Dermis blood vessel endothelial cell (primary cell): ENCODE measurements around the gene CGB3. TPM values are rescaled to one million over a fixed set of nuclear protein-coding genes. Genes with fewer than 3 reads are reported as not detected.
A peak's percentile ranks its signal among the peaks of the same experiment; 100 is the strongest.

Source experiments
- DNase-seq: peaks from one replicate; pipeline ENCODE4 v3.0.0; 2010
- total RNA-seq: library from RNA; depleted of rRNA; stranded (reverse); fragments of >200 nt; gene quantifications from 2 replicates; pipeline ENCODE4 v1.2.3, GENCODE V29; 2014

Gene CGB3
- total RNA-seq, 1 donor from 2014 or later, result not detected

DNA sequence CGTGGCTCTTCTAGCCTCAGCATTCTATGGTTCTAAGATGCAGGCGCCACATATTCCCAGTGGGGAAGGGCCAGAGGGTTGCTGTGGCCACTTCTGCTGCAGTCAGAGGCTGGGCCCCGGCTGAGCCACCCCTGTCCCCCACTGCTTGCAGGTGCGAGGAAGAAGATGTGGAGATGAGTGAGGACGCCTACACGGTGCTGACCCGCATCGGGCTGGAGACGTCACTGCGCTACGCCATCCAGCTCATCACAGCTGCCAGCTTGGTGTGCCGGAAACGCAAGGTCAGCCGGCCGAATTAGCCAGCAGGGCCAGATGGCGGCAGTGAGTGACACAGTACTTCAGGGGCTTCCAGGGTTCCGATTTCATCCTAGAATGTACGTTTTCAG, 9.3 kb downstream of the CGB3 start:
- no peak for DNase-seq

DNA sequence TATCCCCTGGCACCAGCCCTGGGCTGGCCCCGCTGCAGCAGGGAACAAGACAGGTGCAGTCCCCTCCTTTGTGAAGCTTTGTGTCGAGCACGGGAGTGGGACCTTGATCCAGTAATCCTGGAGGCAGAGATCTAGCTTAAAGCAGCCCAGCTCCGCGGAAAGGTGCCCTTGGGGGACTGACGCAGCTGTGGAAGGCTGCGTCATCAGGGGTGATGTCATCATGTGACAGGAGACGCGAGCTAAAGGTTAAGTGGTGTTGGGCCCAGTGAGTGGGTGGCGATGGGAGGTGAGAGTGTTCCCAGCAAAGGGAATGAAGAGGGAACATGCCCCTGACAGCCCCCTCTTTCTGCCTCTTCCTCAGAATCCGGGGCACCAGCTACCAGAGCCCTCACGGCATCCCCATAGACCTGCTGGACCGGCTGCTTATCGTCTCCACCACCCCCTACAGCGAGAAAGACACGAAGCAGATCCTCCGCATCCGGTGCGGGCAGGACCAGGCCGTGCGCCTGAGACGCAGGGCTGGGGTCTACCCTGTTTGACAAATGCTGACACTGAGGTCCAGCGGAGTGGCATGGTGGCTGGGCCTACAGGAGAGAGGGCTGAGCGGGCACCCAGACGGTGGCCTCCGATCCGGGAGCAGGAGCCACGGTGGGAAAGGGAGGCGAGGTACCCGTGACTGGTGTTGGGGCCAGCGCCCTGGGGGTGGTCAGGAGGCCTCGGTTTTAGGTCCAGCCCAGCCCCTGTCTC, 9.8 kb downstream of the CGB3 start:
- no peak for DNase-seq

DNA sequence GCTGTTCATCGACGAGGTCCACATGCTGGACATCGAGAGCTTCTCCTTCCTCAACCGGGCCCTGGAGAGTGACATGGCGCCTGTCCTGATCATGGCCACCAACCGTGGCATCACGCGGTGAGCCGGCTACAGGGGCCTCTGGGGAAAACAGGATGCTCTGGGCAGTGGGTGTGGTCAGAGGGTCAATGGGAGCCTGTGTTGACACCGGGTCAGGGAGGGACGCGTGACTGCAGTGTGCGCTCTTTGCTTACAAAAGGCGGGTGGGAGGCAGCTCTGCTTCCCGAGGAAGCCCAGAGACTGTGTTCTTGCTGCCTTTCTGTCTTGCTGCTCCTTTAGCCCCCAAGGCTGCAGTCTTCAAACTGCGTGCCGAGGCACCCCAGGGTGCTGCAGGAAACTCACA, 12.9 kb downstream of the CGB3 start:
- DNase-seq, result no peak

DNA sequence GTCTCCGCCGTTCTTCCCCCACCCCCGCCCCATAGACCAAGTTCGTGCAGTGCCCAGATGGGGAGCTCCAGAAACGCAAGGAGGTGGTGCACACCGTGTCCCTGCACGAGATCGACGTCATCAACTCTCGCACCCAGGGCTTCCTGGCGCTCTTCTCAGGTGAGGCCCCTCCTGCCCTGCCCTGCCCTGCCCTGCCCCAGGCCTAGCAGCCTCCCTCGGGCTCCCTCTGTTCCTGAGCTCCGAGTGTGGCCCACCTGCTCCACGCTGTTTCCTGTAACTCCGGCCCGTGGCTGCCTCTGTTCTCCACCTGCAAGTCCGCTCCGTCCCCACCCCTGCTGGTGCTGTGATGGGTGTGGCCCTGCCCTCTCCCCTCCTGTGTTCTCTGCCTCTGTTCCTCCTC, 13.7 kb downstream of the CGB3 start:
- DNase-seq, result no peak

DNA sequence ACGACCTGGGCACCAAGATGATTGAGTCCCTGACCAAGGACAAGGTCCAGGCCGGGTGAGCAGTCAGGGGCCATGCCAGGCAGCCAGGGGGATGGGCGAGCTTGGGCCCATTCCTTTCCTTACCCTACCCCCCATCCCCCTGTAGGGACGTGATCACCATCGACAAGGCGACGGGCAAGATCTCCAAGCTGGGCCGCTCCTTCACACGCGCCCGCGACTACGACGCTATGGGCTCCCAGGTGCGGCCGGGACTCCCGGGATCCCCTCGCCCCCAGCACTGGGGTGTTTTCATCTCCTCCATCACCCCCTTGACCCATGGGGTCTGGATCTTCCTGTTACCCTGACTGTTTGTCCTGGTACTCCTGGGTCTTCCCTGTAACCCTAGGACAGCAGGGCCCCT, 14.3 kb downstream of the CGB3 start:
- DNase-seq, result no peak

DNA sequence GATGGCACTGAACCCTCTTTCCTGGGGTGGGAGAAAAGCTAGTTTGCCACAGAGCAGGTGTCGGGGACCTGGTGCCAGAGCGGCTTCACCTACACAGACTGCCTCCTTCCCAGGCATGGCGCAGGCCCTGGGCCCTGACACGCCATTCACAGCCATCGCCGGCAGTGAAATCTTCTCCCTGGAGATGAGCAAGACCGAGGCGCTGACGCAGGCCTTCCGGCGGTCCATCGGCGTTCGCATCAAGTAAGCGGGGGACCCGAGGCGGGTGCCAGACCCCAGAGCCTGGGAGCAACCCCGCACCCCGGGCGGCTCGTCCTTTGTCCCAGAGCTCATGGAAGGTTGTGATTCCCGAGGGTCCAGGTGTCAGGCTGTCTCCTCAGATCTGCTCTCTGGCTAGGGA, 17.2 kb downstream of the CGB3 start:
- DNase-seq, result no peak

DNA sequence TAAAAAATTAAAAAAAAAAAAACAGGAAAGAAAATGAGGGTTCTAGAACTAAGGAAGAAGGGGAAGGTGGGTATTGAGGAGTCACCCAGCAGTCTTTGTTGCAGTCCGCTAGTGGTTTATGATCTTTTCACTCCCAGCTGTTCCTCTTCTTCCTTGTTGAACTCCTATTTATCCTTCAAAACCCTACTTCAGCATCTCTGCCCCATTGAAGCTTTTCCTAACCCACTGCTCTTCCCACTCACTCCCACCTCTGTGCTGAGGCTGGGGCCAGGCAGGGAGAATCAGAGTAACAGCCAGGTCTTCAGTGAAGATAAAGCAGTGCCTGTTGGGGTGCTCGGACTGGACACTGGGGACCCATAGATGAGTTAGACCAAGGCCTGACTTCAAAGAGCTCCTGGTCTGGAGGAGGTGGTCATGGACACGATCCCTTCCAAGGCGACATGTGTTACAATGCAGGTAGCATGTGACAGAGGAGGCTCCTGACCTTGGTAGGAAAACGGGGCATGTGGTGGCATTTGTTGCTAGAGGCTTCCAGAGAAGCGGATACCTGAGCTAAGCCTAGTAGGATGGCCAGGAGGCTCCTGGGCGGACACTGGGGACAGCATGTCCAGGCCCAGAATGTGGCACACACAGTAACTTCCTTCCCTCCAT, 19.0 kb downstream of the CGB3 start:
- DNase-seq, result no peak

DNA sequence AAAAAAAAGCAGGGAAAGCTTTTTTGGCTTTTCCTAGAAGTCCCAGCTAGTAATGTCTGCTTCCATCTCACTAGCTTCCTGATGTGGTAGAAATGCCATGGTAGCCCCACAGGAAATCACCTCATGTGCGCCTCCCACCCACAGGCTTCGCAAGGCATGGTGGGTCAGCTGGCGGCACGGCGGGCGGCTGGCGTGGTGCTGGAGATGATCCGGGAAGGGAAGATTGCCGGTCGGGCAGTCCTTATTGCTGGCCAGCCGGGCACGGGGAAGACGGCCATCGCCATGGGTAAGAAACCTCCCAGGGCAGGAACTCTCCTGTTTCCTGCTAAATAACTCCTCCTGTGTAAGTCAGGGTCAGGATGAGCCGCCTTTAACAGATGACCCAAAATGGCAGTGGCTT, 20.0 kb downstream of the CGB3 start:
- no peak for DNase-seq

DNA sequence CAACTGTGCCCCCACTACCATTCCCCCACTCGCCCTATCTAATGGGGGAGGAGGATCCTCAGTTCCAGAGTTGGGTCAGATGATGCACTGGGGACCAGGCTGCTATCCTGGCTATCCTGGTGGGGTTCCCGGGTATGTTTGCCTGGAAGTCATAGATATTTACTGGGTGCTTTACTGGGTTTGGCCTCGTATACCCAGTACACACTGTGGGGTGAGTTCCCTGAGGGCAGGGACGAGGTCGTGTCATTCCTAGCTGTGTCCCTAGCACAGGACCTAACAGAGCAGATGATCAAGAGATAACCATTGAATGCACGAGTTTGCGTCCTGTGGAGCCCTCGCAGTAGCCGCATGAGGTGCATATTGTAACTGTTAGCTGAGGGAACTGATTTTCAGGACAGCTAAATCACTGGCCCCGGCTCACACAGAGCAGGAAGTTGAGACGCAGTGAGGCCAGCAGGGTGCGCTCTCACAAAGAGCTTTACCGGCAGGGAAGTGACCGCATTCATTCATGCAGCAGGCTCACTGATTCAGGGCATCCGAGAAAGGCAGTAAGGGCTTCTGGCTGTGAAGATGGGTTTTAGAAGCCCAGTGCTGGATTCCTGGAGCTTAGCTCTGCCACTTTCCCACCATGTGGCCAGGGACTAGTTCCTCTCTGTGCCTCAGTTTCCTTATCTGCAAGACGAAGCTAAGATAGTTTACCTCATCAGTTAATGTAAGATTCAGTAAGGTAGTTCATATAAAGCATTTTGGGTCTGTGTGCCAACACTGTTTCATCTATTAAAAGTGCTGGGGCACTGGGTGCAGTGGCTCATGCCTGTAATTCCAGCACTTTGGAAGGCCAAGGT, 24.4 kb downstream of the CGB3 start:
- peak; percentile 87 for DNase-seq

DNA sequence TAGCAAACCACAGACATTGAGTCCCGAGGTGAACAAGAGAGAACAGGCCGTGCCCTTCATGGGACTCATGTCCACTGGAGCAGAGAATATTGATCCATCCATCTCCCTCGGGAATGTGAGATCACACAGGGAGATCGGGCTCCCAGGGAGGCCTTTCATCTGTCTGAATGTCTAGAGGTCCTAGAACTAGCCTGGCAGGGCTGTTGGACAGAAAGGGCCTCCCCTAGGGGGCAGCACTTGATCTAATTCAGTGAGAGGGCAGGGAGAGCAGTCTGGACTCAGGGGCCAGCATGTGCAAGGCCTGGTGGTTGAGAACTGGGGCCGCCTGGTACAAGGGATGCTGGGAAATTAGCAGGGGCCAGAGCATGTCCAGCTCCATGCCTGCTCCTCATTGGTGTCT, 26.2 kb downstream of the CGB3 start:
- DNase-seq, result peak; percentile 79

DNA sequence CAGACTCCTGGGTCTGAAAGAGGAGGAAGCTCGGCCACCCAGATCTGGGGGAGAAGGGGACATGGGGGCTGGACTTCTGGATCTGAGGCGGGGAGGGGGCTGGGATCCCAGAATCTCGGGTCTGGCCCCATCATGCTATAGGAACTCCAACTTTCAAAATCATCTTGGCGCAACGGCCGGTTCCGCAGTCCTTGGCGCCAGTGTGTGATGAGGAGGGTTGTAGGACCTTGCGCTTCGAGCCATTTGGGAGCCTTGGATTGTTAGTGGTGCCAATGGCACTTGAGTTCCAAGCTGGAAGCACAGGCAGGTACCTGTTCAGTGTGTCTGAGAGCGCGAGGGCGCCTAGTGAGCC, 30.1 kb downstream of the CGB3 start:
- DNase-seq, result no peak

DNA sequence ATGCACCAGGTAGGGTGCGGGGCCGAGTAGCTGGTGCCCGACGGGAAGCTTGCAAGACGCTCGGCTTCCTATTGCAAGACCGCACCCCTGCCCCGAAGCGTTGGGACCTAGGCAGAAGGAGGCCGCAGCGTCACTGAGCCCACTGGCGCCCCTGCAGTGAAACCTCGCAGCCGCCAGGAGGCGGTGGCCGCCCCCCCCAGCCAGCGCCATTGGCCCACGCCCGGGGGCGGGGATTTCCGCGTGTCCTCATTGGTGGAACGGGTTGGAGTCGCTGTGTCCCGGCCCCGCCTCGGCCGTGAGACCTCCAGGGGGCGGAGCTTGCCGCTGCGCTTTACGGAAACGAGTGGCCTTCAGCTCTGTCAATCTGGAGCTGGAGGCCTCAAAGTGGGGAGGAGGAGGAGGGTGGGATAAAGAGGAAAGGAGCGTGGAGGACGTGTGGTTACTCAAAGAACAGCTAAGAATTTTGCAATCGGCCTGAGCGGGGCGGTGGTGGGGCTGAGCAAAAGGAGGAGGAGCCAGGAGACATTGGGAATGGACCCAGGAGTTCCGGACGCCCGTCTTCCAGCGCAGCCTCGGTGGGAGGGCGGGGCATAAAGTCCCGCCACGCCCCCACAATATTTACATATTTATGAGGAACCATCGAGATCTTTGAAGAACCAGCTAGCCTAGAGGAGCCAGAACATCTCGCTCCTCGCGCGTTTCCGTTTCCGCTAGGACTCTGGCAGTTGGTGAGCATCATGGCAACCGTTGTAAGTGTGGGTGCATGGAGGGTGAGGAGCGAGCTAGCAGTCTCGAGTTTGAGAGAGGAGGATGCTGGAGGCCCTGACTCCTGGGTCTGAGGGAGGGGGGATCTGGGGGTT, 30.7 kb downstream of the CGB3 start, which contains the start of the genes GYS1 and RUVBL2:
TSS of gene GYS1 (minus strand) at position 135 of the 860 bp plus-strand sequence. CDS start 197 bp downstream, outside the sequence.
TSS of gene RUVBL2 (plus strand) at position 713 of the 860 bp plus-strand sequence. CDS start at position 738, 25 bp downstream.
- DNase-seq, result peak; percentile 99

DNA sequence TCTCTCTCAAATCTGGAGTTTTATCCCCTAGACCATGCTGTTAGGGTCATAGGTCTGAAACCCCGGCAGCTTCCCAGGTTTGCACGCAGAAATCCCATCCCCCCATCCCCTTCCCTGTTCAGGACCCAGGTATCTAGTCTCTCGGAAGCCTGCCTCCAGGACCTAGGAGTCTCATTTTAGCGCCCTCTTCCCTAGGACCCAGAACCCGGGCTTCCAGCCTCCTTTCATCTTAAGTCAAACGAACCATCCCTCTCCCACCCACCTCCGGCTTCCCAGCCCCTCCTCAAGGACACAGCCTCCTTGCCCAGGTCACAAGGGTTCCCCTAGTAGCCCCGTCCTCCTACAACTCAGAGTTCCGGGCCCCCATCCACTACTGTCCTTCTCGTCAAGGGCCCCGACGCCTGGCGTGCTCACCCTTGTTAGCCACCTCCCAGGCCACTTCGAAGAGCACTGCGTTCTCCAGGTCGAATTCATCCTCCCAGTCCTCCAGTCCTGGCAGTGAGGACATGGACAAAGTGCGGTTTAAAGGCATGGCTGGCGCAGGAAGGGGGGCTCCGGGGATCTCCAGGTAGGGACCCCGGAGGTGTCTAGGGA, 31.5 kb downstream of the CGB3 start:
- DNase-seq, result peak; percentile 21

DNA sequence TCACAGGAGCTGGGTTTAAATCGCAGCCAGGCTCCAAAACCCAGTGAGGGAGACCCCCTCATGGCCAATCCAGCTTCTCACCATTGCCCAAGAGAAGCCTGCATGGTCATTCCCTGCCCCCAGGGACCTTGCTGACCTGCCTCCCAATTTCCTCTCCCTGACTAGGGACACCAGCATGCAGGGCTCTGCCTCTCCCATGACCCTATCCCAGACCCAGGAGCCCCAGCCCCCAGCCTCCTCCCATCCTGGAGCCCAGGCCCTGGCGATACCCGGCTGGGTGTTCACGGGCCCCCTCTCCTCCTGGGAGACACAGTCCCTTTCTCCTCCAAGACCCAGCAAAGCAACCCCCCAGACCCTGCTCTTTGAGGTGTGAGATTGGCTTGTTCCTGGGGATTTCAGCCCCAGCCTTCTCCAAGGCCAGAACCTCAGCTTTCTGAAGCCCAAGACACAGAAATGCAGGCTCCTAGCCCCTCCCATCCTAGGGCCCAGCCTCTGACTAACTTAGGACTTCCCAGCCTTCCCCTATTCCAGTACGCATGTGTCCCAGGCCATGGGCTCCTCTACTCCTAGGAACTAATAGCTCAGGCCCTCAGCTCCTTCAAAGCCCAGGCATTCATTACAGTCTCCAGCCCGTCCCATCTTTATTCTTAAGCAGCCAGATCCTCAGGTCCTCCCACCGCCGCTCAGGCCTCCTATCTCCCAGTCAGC, 32.1 kb downstream of the CGB3 start:
- peak; percentile 81 for DNase-seq

DNA sequence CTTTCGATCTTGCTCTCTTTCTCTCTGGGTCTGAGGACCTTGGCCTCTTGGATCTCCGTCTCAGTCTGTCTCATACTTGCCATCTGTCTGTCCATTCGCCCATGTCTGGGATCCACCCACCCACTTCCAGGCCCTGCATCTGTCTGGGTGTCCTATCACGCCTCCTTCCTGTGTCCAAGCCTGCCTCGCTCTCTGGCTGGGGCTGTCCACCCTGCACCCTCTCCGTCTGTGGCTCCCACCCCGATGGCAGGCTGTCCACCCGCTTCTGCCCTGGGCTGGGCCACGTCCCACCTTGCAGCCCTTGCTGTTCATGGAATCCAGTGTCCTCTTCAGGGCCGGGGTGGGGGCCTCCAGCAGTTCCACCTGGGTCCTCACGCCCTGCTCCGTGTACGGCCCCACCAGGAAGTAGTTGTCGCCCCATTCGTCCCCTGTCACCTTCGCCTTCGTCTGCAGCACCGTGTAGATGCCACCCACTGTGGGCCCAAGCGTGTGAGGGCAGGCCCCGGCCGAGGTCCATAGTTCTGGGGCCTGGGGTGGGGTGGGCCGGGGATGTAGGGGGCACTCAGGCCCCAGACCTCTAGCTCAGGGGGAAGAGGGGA, 33.0 kb downstream of the CGB3 start:
- DNase-seq, result no peak

DNA sequence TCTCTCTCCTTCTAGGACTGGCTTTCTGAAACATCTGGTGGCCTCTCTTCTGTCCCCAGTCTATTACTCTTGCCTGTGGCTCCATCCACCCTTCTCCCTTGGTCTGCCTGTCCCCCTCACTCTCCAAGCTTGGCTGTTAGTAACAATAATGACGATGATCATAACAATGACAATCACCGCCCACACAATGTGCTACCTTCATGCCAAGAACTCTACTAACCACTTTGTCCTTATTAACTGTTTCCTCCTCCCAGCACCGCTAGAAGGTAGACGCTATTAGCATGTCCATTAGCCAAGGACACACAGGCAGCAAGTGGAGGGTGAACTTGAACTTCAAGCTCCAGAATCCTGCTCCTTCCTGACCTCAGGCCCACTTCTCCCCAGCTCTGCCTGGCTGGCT, 33.7 kb downstream of the CGB3 start:
- DNase-seq, result no peak

DNA sequence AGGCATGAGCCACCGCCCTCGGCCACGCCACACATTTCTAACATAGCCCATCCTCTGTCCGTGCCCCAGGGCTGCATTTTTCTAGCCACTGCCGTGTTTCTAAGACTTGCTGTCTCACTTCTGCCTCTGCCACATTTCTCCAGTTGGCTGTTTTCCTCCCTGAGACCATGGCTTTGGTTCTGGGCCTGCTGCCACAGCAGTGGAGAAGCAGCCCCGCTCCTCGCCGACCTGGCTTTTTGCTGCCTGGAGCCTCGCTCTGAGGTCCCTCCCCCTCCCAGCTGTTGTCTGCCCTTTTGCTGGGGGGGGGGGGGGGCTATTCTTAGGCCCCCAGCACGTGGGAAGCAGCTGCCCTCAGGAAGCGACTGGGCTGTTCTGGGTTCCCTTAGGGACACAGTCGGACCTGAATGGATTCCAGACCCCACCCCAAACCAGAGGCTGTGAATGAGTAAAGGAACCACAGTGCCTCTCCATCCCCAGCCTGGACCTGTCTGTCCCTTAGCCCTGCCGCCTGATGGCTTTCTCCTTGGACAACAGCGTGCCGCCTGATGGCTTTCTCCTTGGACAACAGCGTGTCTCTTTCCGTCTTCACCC, 34.3 kb downstream of the CGB3 start:
- no peak for DNase-seq

DNA sequence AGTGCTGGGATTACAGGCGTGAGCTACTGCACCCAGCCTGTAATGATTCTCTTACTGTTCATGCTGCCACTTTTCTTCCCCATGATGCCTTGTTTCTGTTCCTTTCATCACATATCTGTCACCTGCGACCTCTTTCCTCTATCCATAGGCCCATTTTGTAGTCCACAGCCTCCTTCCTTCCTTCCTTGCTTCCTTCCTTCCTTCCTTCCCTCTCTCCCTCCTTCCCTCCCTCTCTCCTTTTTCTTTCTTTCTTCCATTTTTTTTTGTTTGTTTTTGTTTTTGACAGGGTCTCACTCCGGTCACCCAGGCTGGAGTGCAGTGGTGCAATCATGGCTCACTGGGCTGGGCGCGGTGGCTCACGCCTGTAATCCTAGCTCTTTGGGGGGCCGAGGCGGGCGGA, 35.3 kb downstream of the CGB3 start:
- DNase-seq, result no peak

DNA sequence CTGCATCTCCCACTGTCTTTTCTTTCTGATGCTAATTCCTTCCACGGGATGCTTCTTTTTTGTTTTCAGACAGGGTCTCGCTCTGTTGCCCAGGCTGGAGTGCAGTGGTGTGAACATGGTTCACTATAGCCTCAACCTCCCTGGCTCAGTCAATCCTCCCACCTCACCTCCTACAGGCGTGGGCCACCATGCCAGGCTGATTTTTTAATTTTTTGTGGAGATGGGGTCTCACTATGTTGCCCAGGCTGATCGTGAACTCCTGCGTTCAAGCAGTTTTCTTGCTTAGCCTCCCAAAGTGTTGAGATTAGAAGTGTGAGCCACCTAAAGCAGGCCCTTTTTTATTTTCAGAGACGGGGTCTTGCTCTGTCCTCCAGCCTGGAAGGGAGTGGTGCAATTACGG, 35.8 kb downstream of the CGB3 start:
- DNase-seq, result no peak

DNA sequence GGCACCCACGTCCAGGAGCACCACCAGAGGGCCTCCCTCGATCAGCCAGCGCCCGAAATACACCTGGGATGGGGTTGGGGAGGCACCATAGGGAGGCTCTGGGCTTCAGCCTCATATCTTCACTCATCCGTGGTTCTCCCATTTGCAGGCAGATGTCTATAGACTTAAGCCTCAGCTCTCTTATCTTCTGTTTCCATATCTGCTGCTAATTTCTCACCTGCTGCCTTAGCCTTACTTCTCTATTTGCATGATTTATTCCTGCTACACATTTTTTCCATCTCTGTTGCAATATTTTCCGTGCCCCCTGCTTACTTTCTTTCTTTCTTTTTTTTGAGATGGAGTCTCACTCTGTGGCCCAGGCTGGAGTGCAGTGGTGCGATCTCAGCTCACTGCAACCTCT, 36.8 kb downstream of the CGB3 start:
- DNase-seq, result no peak

DNA sequence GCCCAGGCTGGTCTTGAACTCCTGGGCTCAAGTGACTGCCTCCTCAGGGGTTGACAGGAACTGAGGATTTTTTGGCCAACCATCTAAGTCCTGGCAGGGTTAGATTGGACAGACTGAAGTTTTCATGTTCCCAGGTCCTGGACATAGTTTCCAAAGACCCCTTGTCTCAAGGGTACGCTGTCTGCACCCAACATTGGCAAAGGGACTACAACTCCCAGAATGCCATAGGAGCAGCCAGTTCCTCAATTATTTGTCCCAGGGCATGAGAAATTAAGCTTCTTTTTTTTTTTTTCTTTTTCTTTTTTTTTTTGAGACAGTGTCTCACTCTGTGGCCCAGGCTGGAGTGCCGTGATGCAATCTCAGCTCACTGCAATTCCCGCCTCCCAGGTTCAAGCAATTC, 37.9 kb downstream of the CGB3 start:
- DNase-seq, result no peak
